ENCODE data around the gene MTHFR. TPM values are rescaled to one million over a fixed set of nuclear protein-coding genes. Genes with fewer than 3 reads are reported as not detected.

MTHFR gene
- total and polyA plus RNA-seq, 2 of the 8 experiments (the other 6 are each of a cell fraction or from before 2014, with no cell fraction given), result 8.7 to 18.5 TPM

- no peak overlapping the region for H3K4me3 ChIP-seq (ENCODE audit: extremely low read depth in 1 of 4, insufficient read depth in 2 of 4, low read depth in 3 of 4, low read length in 4 of 4)
- TF ChIP-seq, protein P1, sequence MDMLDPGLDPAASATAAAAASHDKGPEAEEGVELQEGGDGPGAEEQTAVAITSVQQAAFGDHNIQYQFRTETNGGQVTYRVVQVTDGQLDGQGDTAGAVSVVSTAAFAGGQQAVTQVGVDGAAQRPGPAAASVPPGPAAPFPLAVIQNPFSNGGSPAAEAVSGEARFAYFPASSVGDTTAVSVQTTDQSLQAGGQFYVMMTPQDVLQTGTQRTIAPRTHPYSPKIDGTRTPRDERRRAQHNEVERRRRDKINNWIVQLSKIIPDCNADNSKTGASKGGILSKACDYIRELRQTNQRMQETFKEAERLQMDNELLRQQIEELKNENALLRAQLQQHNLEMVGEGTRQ (IDR thresholded peaks at IDR 0.05; ENCODE audit: low read length), result no peak
- TF ChIP-seq E2F6 (IDR thresholded peaks at IDR 0.05), result no peak
- TF ChIP-seq ASH2L (IDR thresholded peaks at IDR 0.05; ENCODE audit: low read length), result no peak
- no peak for TF ChIP-seq NANOG (IDR thresholded peaks at IDR 0.05; ENCODE audit: insufficient read depth, low read depth, low read length, poor library complexity, severe bottlenecking)
- TF ChIP-seq SP1 (IDR thresholded peaks at IDR 0.05; ENCODE audit: low read depth, low read length), result no peak
- no peak for TF ChIP-seq GABPA (IDR thresholded peaks at IDR 0.05; ENCODE audit: borderline replicate concordance, insufficient read depth, low read length)
- TF ChIP-seq SUZ12 (IDR thresholded peaks at IDR 0.05; ENCODE audit: low read length), result no peak
- TF ChIP-seq CREB1 (IDR thresholded peaks at IDR 0.05), result no peak
- no peak for TF ChIP-seq EZH2 (IDR thresholded peaks at IDR 0.05; ENCODE audit: low read depth, low read length, severe bottlenecking)
- TF ChIP-seq SIRT6 (IDR thresholded peaks at IDR 0.05; ENCODE audit: low read length), result no peak
These were observed 65.2 kb downstream of the MTHFR start for GRCh38 chr1:11740258-11741192.

More at GRCh38 chr1:11740258-11741192, 65.2 kb downstream of the MTHFR start:
- Histone ChIP-seq H4K91ac (replicated peaks; ENCODE audit: insufficient read length, low read length) (no peak overlapping the region), H4K5ac (ENCODE audit: insufficient read length, low read depth, low read length) (no peak overlapping the region), H2BK120ac (replicated peaks; ENCODE audit: low read depth, low read length) (no peak overlapping the region), H2AK5ac (ENCODE audit: low read depth, low read length) (peak overlapping the region; percentile 28; the same call in 1 of the 2 replicates), H3K9me3 (ENCODE audit: insufficient read depth in 2 of 2, low read depth in 1 of 2, low read length in 1 of 2) (no peaks in the 10 kb centered on the region), H3K23me2 (ENCODE audit: low read depth, low read length) (peaks cover 10% of the 10 kb centered on the region), H3K4me2 (ENCODE audit: insufficient read depth in 1 of 2, low read depth in 2 of 2, low read length in 2 of 2) (no peak overlapping the region), H3K18ac (ENCODE audit: extremely low read depth, low read length) (no peak overlapping the region), H3K27me3 (replicated peaks in 1 of 4; ENCODE audit: control insufficient read depth in 3 of 4, extremely low read depth in 1 of 4, insufficient read depth in 3 of 4, low read length in 3 of 4) (no peaks in the 10 kb centered on the region), H3K23ac (ENCODE audit: insufficient read length) (no peak overlapping the region), H3K9ac (replicated peaks in 1 of 4; ENCODE audit: extremely low read depth in 1 of 4, low read depth in 3 of 4, low read length in 3 of 4) (no peak overlapping the region), H3K4me1 (replicated peaks in 1 of 4; ENCODE audit: control insufficient read depth in 3 of 4, insufficient read depth in 4 of 4, low read length in 3 of 4) (peaks cover 4 to 26% (median 8%) of the 10 kb centered on the region in 4 experiments), H4K20me1 (replicated peaks in 1 of 2; ENCODE audit: control insufficient read depth in 1 of 2, insufficient read depth in 2 of 2, low read length in 2 of 2) (peaks cover 0 to 2% of the 10 kb centered on the region in 2 experiments), H4K8ac (ENCODE audit: extremely low read depth, insufficient read depth, low read length) (no peak overlapping the region), H3K4ac (replicated peaks; ENCODE audit: insufficient read length, low read depth, low read length) (no peak overlapping the region), H3K79me2 (ENCODE audit: control insufficient read depth in 1 of 2, insufficient read depth in 2 of 2, low read length in 2 of 2) (peaks cover 0 to 9% of the 10 kb centered on the region in 2 experiments; a peak in 1 of 4 replicates), H3K27ac (ENCODE audit: low read depth, low read length) (no peak overlapping the region), H2BK20ac (ENCODE audit: low read length) (no peak overlapping the region), H3K36me3 (ENCODE audit: control insufficient read depth in 2 of 4, insufficient read depth in 4 of 4, low read length in 3 of 4) (no peaks in the 10 kb centered on the region), H2BK12ac (ENCODE audit: low read depth, low read length) (no peak overlapping the region), H3K56ac (replicated peaks; ENCODE audit: insufficient read length, low read depth, low read length) (no peak overlapping the region), H3K14ac (ENCODE audit: insufficient read length) (no peak overlapping the region), H2AFZ (ENCODE audit: low read length) (no peak overlapping the region), H2BK15ac (ENCODE audit: low read length) (no peak overlapping the region), H3K79me1 (ENCODE audit: low read depth, low read length) (peaks cover 2% of the 10 kb centered on the region; the same call in 1 of the 2 replicates), H2BK5ac (ENCODE audit: low read depth, low read length) (no peak overlapping the region)
- DNase-seq (ENCODE audit: low read depth in 1 of 2, low spot score in 2 of 2) (no peak), FAIRE-seq (no peak)
- ChIA-PET POLR2A (ENCODE audit: partially characterized antibody) (interaction anchor here (1.0 to 1.9 kb wide), 6 partner anchors 8 to 169 kb away, joined by 3 to 7 read pairs (median 4); no protein-coding TSS in a partner anchor), CTCF (ENCODE audit: partially characterized antibody) (interaction anchor here (0.7 to 2.9 kb wide), 9 partner anchors 10 to 98 kb away, joined by 3 to 17 read pairs (median 4); no protein-coding TSS in a partner anchor)
- WGBS, 2 experiments (ENCODE audit: extremely low coverage in 1 of 2, insufficient coverage in 1 of 2, insufficient read length in 1 of 2, insufficient replicate concordance in 2 of 2, low coverage in 1 of 2, low lambda C conversion rate in 2 of 2, missing lambda C conversion rate in 1 of 2), result 82% methylated on average over 15 of the region's 15 CpGs; no CpG with 5 or more reads in 1 of the 2 experiments

Measured in H1 (cell line).